Esophagus muscularis mucosa (tissue), 4 donors: Measurements from ENCODE around the gene GRID2. TPM values are rescaled to one million over a fixed set of nuclear protein-coding genes. Genes with fewer than 3 reads are reported as not detected.

Experiments used
- DNase-seq: peaks from one replicate; pipeline ENCODE4 v3.0.0-alpha.2; 2017; ENCODE audit errors: extremely low spot score
- H3K27ac ChIP-seq, 4 donors: fragments of 200-600 bp; sonication (generic); replicated peaks in 1 of 4; 1 replicate in 3 of 4; 2 replicates in 1 of 4; pipeline ENCODE4 v1.5.1; 2016 to 2019; ENCODE audit warnings: mild to moderate bottlenecking in 1 of 4
- H3K27me3 ChIP-seq, 4 donors: fragments of 200-600 bp; sonication (generic); one replicate each; pipeline versions ENCODE4 v1.5.1 to v1.6.0; 2016 to 2019
- H3K36me3 ChIP-seq, 4 donors: fragments of 200-600 bp; sonication (generic); one replicate each; pipeline ENCODE4 v1.5.1; 2016 to 2019
- H3K4me1 ChIP-seq, 4 donors: fragments of 200-600 bp; sonication (generic); one replicate each; pipeline ENCODE4 v1.5.1; 2016 to 2019
- H3K4me3 ChIP-seq, 4 donors: fragments of 200-600 bp; sonication (generic); 1 replicate in 2 of 4; 2 replicates in 2 of 4; pipeline ENCODE4 v1.5.1; 2016 to 2019; ENCODE audit warnings: mild to moderate bottlenecking in 4 of 4, moderate library complexity in 1 of 4
- H3K9me3 ChIP-seq, 4 donors: fragments of 200-600 bp; sonication (generic); 1 replicate in 3 of 4; 2 replicates in 1 of 4; pipeline ENCODE4 v1.5.1; 2016 to 2019
- CTCF ChIP-seq, 3 experiments: fragments of 200-600 bp in 2 of 3; fragments of 450-650 bp in 1 of 3; sonication (generic) in 2 of 3; IDR thresholded peaks; one replicate each; pipeline ENCODE4 v1.5.1; 2017 to 2019; ENCODE audit warnings: antibody characterized with exemption in 3 of 3, mild to moderate bottlenecking in 2 of 3, moderate library complexity in 1 of 3
- EP300 ChIP-seq: sonication (generic); formaldehyde crosslinking; IDR thresholded peaks from one replicate; pipeline ENCODE4 v1.6.1; 2017; ENCODE audit warnings: antibody characterized with exemption
- POLR2A ChIP-seq: fragments of 450-650 bp; IDR thresholded peaks from one replicate; pipeline ENCODE4 v1.6.1; 2017; ENCODE audit warnings: antibody characterized with exemption, moderate library complexity, mild to moderate bottlenecking, low read depth
- POLR2AphosphoS5 ChIP-seq, 2 donors: sonication (generic); formaldehyde crosslinking; IDR thresholded peaks; one replicate each; pipeline ENCODE4 v1.6.1; 2017; ENCODE audit warnings: antibody characterized with exemption in 2 of 2
- WGBS: methylation state at CpG from one replicate; pipeline ENCODE4 v1.1.5; 2018; 5-methylcytosine and 5-hydroxymethylcytosine counted together
- intact Hi-C: fragments of 100-400 bp; cut with DNase I; formaldehyde crosslinking; loops from one replicate; pipeline ENCODE4 v1.15.1; 2023
- total RNA-seq, 4 donors: library from RNA; depleted of rRNA; stranded (reverse); fragments of >200 nt; gene quantifications; one replicate each; pipeline versions ENCODE4 v1.1.0 to v1.2.1, GENCODE V29; 2016

GRID2 gene
- total RNA-seq, 4 donors from 2014 or later: 0.06 to 0.17 TPM; not detected in 2

GRCh38 chr4:93157986-93158385 lies 854.2 kb downstream of the GRID2 start:
- no peak for DNase-seq
- H3K4me1 ChIP-seq: no peaks in the 10 kb centered on the region
- no peak overlapping the region for H3K27ac ChIP-seq
- TF ChIP-seq POLR2AphosphoS5 (IDR thresholded peaks at IDR 0.05) (no peak), EP300 (no peak), CTCF (IDR thresholded peaks at IDR 0.05) (no peak), POLR2A (no peak)
- intact Hi-C loops: no loop called here
- H3K9me3 ChIP-seq: no peaks in the 10 kb centered on the region
- 46% methylated on average over 2 of the region's 2 CpGs for WGBS
- no peak overlapping the region for H3K4me3 ChIP-seq
- no peaks in the 10 kb centered on the region for H3K27me3 ChIP-seq
- H3K36me3 ChIP-seq: no peaks in the 10 kb centered on the region

GRCh38 chr4:93168053-93168452 lies 864.3 kb downstream of the GRID2 start:
- Histone ChIP-seq H3K27ac (no peak overlapping the region), H3K4me3 (no peak overlapping the region), H3K27me3 (no peaks in the 10 kb centered on the region), H3K36me3 (no peaks in the 10 kb centered on the region), H3K4me1 (no peaks in the 10 kb centered on the region), H3K9me3 (no peaks in the 10 kb centered on the region)
- no peak for DNase-seq
- 87% methylated on average over 4 of the region's 4 CpGs for WGBS
- TF ChIP-seq POLR2AphosphoS5 (IDR thresholded peaks at IDR 0.05) (no peak), EP300 (no peak), CTCF (IDR thresholded peaks at IDR 0.05) (no peak), POLR2A (no peak)
- intact Hi-C loops: no loop called here

- intact Hi-C loops: no loop called here
- Histone ChIP-seq H3K4me3 (no peak overlapping the region), H3K27me3 (no peaks in the 10 kb centered on the region), H3K27ac (no peak overlapping the region), H3K4me1 (no peaks in the 10 kb centered on the region), H3K36me3 (no peaks in the 10 kb centered on the region), H3K9me3 (no peaks in the 10 kb centered on the region)
- 91% methylated on average over 6 of the region's 6 CpGs for WGBS
- TF ChIP-seq POLR2AphosphoS5 (IDR thresholded peaks at IDR 0.05): no peak
- no peak for TF ChIP-seq CTCF (IDR thresholded peaks at IDR 0.05)
- TF ChIP-seq EP300: no peak
- TF ChIP-seq POLR2A: no peak
- DNase-seq: no peak
Measured at GRCh38 chr4:93169966-93170365, 866.2 kb downstream of the GRID2 start.

- H3K9me3 ChIP-seq: no peaks in the 10 kb centered on the region
- 67% methylated on average over 1 of the region's 1 CpG for WGBS
- H3K4me3 ChIP-seq: no peak overlapping the region
- H3K36me3 ChIP-seq: no peaks in the 10 kb centered on the region
- DNase-seq: no peak
- TF ChIP-seq POLR2A: no peak
- TF ChIP-seq CTCF (IDR thresholded peaks at IDR 0.05): no peak
- no peak for TF ChIP-seq POLR2AphosphoS5 (IDR thresholded peaks at IDR 0.05)
- TF ChIP-seq EP300: no peak
- H3K4me1 ChIP-seq: no peaks in the 10 kb centered on the region
- H3K27ac ChIP-seq: no peak overlapping the region
- H3K27me3 ChIP-seq: no peaks in the 10 kb centered on the region
- intact Hi-C loops: no loop called here
Measured at GRCh38 chr4:93174598-93174997, 870.8 kb downstream of the GRID2 start.

- WGBS: 96% methylated on average over 2 of the region's 2 CpGs
- Histone ChIP-seq H3K36me3 (no peaks in the 10 kb centered on the region), H3K27ac (no peak overlapping the region)
Measured at GRCh38 chr4:93178279-93178678, 874.5 kb downstream of the GRID2 start.

More at GRCh38 chr4:93178279-93178678, 874.5 kb downstream of the GRID2 start:
- no peak for TF ChIP-seq POLR2A
- H3K27me3 ChIP-seq: no peaks in the 10 kb centered on the region
- H3K9me3 ChIP-seq: no peaks in the 10 kb centered on the region
- no peak for DNase-seq
- H3K4me1 ChIP-seq: no peaks in the 10 kb centered on the region
- intact Hi-C loops: no loop called here
- no peak overlapping the region for H3K4me3 ChIP-seq
